Measurements from ENCODE around the gene CCDC54.

Gene CCDC54

GRCh38 chr3:107411056-107411455, 33.8 kb downstream of the CCDC54 start:
- no peaks in the 10 kb centered on the region for H3K4me1 ChIP-seq (ENCODE audit: control insufficient read depth, insufficient read depth, low read length)
- CTCF ChIA-PET, result interaction anchor here (2.6 kb wide), 1 partner anchor 10 kb away, joined by 12 read pairs; no protein-coding TSS in a partner anchor
- POLR2A ChIA-PET, result no interaction called here
- no peak overlapping the region for H3K27ac ChIP-seq (ENCODE audit: extremely low read depth, low read depth, low read length)
- H3K9me3 ChIP-seq (ENCODE audit: control insufficient read depth, insufficient read depth, low read depth, low read length), result no peaks in the 10 kb centered on the region
- TF ChIP-seq ZNF148 (tag by site-specific recombination; IDR thresholded peaks at IDR 0.05; ENCODE audit: borderline replicate concordance) (no peak), INSM2 (tag by site-specific recombination; IDR thresholded peaks at IDR 0.05) (no peak), ZNF707 (tag by site-specific recombination; IDR thresholded peaks at IDR 0.05) (no peak), ZNF202 (tag by site-specific recombination; IDR thresholded peaks at IDR 0.05; ENCODE audit: borderline replicate concordance) (no peak), ZNF239 (tag by site-specific recombination; IDR thresholded peaks at IDR 0.05) (no peak), ZBTB10 (tag by site-specific recombination; IDR thresholded peaks at IDR 0.05) (no peak), PRDM2 (tag by site-specific recombination; IDR thresholded peaks at IDR 0.05; ENCODE audit: borderline replicate concordance) (no peak), MZF1 (tag by site-specific recombination; IDR thresholded peaks at IDR 0.05; ENCODE audit: borderline replicate concordance) (no peak), ZNF404 (tag by site-specific recombination; IDR thresholded peaks at IDR 0.05) (no peak), ZNF214 (tag by site-specific recombination; IDR thresholded peaks at IDR 0.05; ENCODE audit: borderline replicate concordance) (no peak), ZNF555 (tag by site-specific recombination; conservative IDR thresholded peaks at IDR 0.05) (no peak), ZNF366 (tag by site-specific recombination; conservative IDR thresholded peaks at IDR 0.05) (no peak), ZNF121 (tag by site-specific recombination; IDR thresholded peaks at IDR 0.05) (no peak), ZNF37A (tag by site-specific recombination; IDR thresholded peaks at IDR 0.05) (no peak), ZSCAN5A (tag by site-specific recombination; IDR thresholded peaks at IDR 0.05) (no peak), ZNF544 (tag by site-specific recombination; IDR thresholded peaks at IDR 0.05) (no peak), ZNF26 (tag by site-specific recombination; IDR thresholded peaks at IDR 0.05) (no peak)
- H3K4me3 ChIP-seq (ENCODE audit: low read depth, low read length), result no peak overlapping the region
- no peaks in the 10 kb centered on the region for H3K36me3 ChIP-seq (ENCODE audit: control insufficient read depth in 2 of 2, insufficient read depth in 1 of 2, low read length in 2 of 2)
